Neuronal stem cell (in vitro differentiated cells): ENCODE measurements around the gene LRRIQ1.

Experiments
- DNase-seq: peaks from one replicate; pipeline ENCODE4 v3.0.0-alpha.2; 2013; ENCODE audit warnings: low spot score
- H2AFZ ChIP-seq: one replicate; pipeline ENCODE4 v1.6.1; 2013; ENCODE audit warnings: mild to moderate bottlenecking, low read length, inconsistent platforms
- H2AK5ac ChIP-seq: 2 replicates; pipeline ENCODE4 v1.6.1; 2013; ENCODE audit warnings: low read depth, mild to moderate bottlenecking, inconsistent platforms, low read length, moderate library complexity, mixed read lengths
- H2BK120ac ChIP-seq: 2 replicates; pipeline ENCODE4 v1.6.1; 2013; ENCODE audit warnings: low read depth, mild to moderate bottlenecking, inconsistent platforms, low read length, moderate library complexity, mixed read lengths
- H2BK12ac ChIP-seq: one replicate; pipeline ENCODE4 v1.6.1; 2013; ENCODE audit warnings: low read length, inconsistent platforms
- H2BK15ac ChIP-seq: 2 replicates; pipeline ENCODE4 v1.6.1; 2013; ENCODE audit warnings: mild to moderate bottlenecking, low read length, inconsistent platforms, mixed read lengths
- H2BK5ac ChIP-seq: one replicate; pipeline ENCODE4 v1.6.1; 2013; ENCODE audit warnings: inconsistent platforms, mild to moderate bottlenecking, low read length, moderate library complexity
- H3K14ac ChIP-seq: one replicate; pipeline ENCODE4 v1.6.1; 2013; ENCODE audit warnings: low read length, inconsistent platforms
- H3K18ac ChIP-seq: 2 replicates; pipeline ENCODE4 v1.6.1; 2013; ENCODE audit warnings: low read length, inconsistent platforms
- H3K23ac ChIP-seq: 2 replicates; pipeline ENCODE4 v1.6.1; 2013; ENCODE audit warnings: low read depth, mild to moderate bottlenecking, mixed read lengths, low read length, inconsistent platforms; ENCODE audit not compliant: poor library complexity
- H3K27ac ChIP-seq: replicated peaks from 3 replicates; pipeline ENCODE4 v1.5.1; 2013; ENCODE audit warnings: low read length, inconsistent platforms
- H3K27me3 ChIP-seq, 3 experiments: 2 replicates each; pipeline ENCODE4 v1.6.1; 2013; ENCODE audit warnings: low read length in 3 of 3, mild to moderate bottlenecking in 2 of 3, inconsistent platforms in 1 of 3, low read depth in 1 of 3, mixed read lengths in 1 of 3, moderate library complexity in 1 of 3; ENCODE audit not compliant: control insufficient read depth in 3 of 3, insufficient read depth in 3 of 3
- H3K36me3 ChIP-seq, 2 donors: replicated peaks in 1 of 2; 2 replicates each; pipeline ENCODE4 v1.6.1; 2013; ENCODE audit warnings: low read length in 2 of 2; ENCODE audit not compliant: control insufficient read depth in 2 of 2, insufficient read depth in 2 of 2
- H3K4ac ChIP-seq: 2 replicates; pipeline ENCODE4 v1.6.1; 2013; ENCODE audit warnings: inconsistent platforms, mild to moderate bottlenecking, low read length, moderate library complexity
- H3K4me1 ChIP-seq, 2 donors: 1 replicate in 1 of 2; 2 replicates in 1 of 2; pipeline ENCODE4 v1.6.1; 2013; ENCODE audit warnings: low read length in 2 of 2, low read depth in 1 of 2; ENCODE audit not compliant: control insufficient read depth in 2 of 2, insufficient read depth in 1 of 2
- H3K4me2 ChIP-seq: one replicate; pipeline ENCODE4 v1.6.1; 2013; ENCODE audit warnings: mild to moderate bottlenecking, low read length, inconsistent platforms; ENCODE audit not compliant: insufficient read depth, poor library complexity, severe bottlenecking
- H3K4me3 ChIP-seq, 2 donors: 2 replicates each; pipeline ENCODE4 v1.5.1; 2013; ENCODE audit warnings: low read length in 2 of 2, mild to moderate bottlenecking in 2 of 2, inconsistent platforms in 1 of 2, moderate library complexity in 1 of 2
- H3K79me1 ChIP-seq: one replicate; pipeline ENCODE4 v1.6.1; 2013; ENCODE audit warnings: low read depth, mild to moderate bottlenecking, inconsistent platforms, low read length, moderate library complexity
- H3K9ac ChIP-seq: one replicate; pipeline ENCODE4 v1.6.1; 2013; ENCODE audit warnings: mild to moderate bottlenecking, low read depth, low read length, inconsistent platforms; ENCODE audit not compliant: poor library complexity
- H3K9me3 ChIP-seq, 2 donors: replicated peaks in 1 of 2; 2 replicates each; pipeline versions ENCODE3 to v1.6.1; 2013; ENCODE audit warnings: low read length in 2 of 2, mild to moderate bottlenecking in 2 of 2, inconsistent platforms in 1 of 2, low read depth in 1 of 2, mixed read lengths in 1 of 2, moderate library complexity in 1 of 2; ENCODE audit not compliant: control insufficient read depth in 2 of 2, insufficient read depth in 1 of 2
- H4K8ac ChIP-seq: one replicate; pipeline ENCODE4 v1.6.1; 2013; ENCODE audit warnings: low read depth, mild to moderate bottlenecking, inconsistent platforms, low read length, moderate library complexity
- H4K91ac ChIP-seq: one replicate; pipeline ENCODE4 v1.6.1; 2013; ENCODE audit warnings: low read length, low read depth, mild to moderate bottlenecking, inconsistent platforms; ENCODE audit not compliant: poor library complexity
- WGBS, 2 donors: extraction: QIAGEN DNeasy Blood & Tissue Kit; methylation state at CpG; one replicate each; pipeline ENCODE4 v1.1.7; 2013; ENCODE audit warnings: missing lambda C conversion rate in 2 of 2, mixed read lengths in 1 of 2; ENCODE audit not compliant: insufficient read length in 2 of 2, insufficient replicate concordance in 1 of 2; ENCODE audit errors: extremely low coverage in 2 of 2; 5-methylcytosine and 5-hydroxymethylcytosine counted together

LRRIQ1 gene

DNA sequence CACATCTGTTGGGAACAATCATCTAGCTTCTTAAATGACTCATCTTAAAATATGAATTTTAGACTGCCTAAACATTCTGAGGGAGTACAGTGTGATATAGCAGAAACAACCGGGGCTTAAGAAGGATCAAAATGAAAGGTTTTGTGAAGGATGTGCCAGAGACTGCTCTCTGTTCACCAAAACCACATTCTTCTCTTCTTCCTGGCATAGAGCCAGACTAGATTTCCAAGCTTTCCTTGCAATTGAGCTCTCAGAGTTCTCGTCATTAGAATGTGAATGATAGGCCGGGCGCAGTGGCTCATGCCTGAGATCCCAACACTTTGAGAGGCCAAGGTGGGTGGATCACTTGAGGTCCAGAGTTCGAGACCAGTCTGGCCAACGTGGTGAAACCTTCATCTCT, 94.5 kb downstream of the LRRIQ1 start:
- Histone ChIP-seq H3K79me1 (no peaks in the 10 kb centered on the region), H3K36me3 (no peaks in the 10 kb centered on the region)

DNA sequence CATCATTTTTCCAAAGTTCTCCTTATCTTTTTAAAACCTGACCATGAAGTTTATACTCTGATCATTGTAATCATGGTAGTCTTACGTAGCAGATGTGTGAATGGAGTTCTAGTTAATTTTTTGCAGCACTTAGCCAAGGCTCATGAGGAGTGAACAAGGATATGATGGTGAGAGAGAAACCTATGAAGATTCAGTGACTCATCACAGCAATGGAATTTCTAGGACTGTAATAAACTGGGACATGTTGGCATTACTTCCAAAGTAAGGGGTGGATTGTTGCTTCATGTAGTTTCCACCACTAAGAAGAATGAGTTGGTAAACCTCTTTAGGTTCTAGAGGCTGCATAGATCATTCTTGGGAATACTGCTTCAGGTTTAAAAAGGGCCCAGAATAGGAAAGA, 102.7 kb downstream of the LRRIQ1 start:
- no peak overlapping the region for H3K9ac ChIP-seq
- H3K4me3 ChIP-seq: no peak overlapping the region
- no peaks in the 10 kb centered on the region for H3K9me3 ChIP-seq
- no peak overlapping the region for H4K91ac ChIP-seq
- H3K14ac ChIP-seq: no peak overlapping the region
- H2AK5ac ChIP-seq: no peak overlapping the region
- H2AFZ ChIP-seq: no peak overlapping the region
- no peak overlapping the region for H2BK15ac ChIP-seq
- H3K27me3 ChIP-seq: no peaks in the 10 kb centered on the region
- H3K79me1 ChIP-seq: no peaks in the 10 kb centered on the region
- no peak overlapping the region for H3K27ac ChIP-seq
- H2BK12ac ChIP-seq: no peak overlapping the region
- no CpG with 5 or more reads among the region's 1 CpG for WGBS, 2 donors
- H3K18ac ChIP-seq: no peak overlapping the region
- no peak overlapping the region for H2BK120ac ChIP-seq
- DNase-seq: no peak
- H3K36me3 ChIP-seq: no peaks in the 10 kb centered on the region
- H3K4me2 ChIP-seq: no peak overlapping the region
- H2BK5ac ChIP-seq: no peak overlapping the region
- no peak overlapping the region for H4K8ac ChIP-seq
- H3K23ac ChIP-seq: no peak overlapping the region
- no peak overlapping the region for H3K4ac ChIP-seq
- no peaks in the 10 kb centered on the region for H3K4me1 ChIP-seq

More for the DNA sequence above, 94.5 kb downstream of the LRRIQ1 start:
- no peaks in the 10 kb centered on the region for H3K4me1 ChIP-seq
- H3K9ac ChIP-seq: no peak overlapping the region
- no peaks in the 10 kb centered on the region for H3K27me3 ChIP-seq
- H3K4me3 ChIP-seq: no peak overlapping the region
- H3K14ac ChIP-seq: no peak overlapping the region
- H3K18ac ChIP-seq: no peak overlapping the region
- H3K9me3 ChIP-seq: no peaks in the 10 kb centered on the region
- H3K4ac ChIP-seq: no peak overlapping the region
- no peak overlapping the region for H2AFZ ChIP-seq
- H3K23ac ChIP-seq: no peak overlapping the region
- no peak overlapping the region for H2BK120ac ChIP-seq
- no peak overlapping the region for H2BK5ac ChIP-seq
- no peak overlapping the region for H4K91ac ChIP-seq
- H3K4me2 ChIP-seq: no peak overlapping the region
- H4K8ac ChIP-seq: no peak overlapping the region
- WGBS, 2 donors: no CpG with 5 or more reads among the region's 6 CpGs
- no peak overlapping the region for H3K27ac ChIP-seq
- no peak overlapping the region for H2AK5ac ChIP-seq
- H2BK12ac ChIP-seq: no peak overlapping the region
- H2BK15ac ChIP-seq: no peak overlapping the region
- no peak for DNase-seq

DNA sequence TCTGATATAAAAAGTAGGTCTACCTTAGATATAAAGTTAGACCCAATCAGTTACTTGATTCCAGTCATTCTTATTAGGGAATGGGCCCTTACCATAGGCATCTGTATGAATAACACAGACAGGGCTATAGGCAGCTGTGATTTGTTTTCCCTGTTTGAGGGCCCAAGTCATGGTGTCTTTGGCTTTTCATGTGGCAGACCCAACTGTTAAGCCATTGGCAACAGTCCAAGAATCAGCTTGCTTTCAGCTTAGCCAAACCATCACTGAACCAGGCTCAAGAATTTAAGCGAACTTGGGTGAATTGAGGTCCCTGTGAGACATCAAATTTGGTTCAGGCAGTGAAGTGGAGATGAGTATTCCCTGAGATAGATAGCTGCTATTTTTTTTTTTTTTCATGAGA, 111.2 kb downstream of the LRRIQ1 start:
- no peak overlapping the region for H4K8ac ChIP-seq
- H3K4me2 ChIP-seq: no peak overlapping the region
- H3K9ac ChIP-seq: no peak overlapping the region
- H3K4ac ChIP-seq: no peak overlapping the region
- no peak overlapping the region for H2BK5ac ChIP-seq
- no peak overlapping the region for H3K23ac ChIP-seq
- no peak overlapping the region for H2AFZ ChIP-seq
- no peaks in the 10 kb centered on the region for H3K9me3 ChIP-seq
- no peaks in the 10 kb centered on the region for H3K79me1 ChIP-seq
- no peak overlapping the region for H3K18ac ChIP-seq
- H4K91ac ChIP-seq: no peak overlapping the region
- H3K4me1 ChIP-seq: no peaks in the 10 kb centered on the region
- H2BK12ac ChIP-seq: no peak overlapping the region
- H3K4me3 ChIP-seq: no peak overlapping the region
- H3K27me3 ChIP-seq: no peaks in the 10 kb centered on the region
- no CpG with 5 or more reads among the region's 1 CpG for WGBS, 2 donors
- no peaks in the 10 kb centered on the region for H3K36me3 ChIP-seq
- no peak overlapping the region for H2BK120ac ChIP-seq
- H3K27ac ChIP-seq: no peak overlapping the region
- no peak overlapping the region for H3K14ac ChIP-seq
- H2AK5ac ChIP-seq: no peak overlapping the region
- no peak for DNase-seq
- no peak overlapping the region for H2BK15ac ChIP-seq

DNA sequence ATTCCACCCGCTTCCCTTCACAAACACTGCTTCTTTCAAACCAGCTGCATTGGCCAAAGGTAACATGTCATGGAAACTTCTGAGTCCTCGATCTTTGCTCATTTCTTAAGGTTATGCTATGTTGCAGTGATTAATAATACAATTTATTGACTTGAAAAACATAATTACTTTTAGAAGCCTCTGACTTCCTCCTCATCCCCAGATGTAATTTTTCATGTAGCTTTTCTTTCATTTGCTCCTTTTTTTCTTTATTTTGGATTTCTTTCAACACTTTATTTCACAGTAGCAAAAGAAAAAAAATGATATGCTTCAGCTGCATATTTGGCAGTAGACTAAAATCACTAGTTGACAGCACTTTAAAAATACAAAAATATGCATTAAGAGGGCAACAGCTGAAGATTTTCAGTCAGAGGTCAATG, 116.2 kb downstream of the LRRIQ1 start:
- H2BK120ac ChIP-seq: no peak overlapping the region
- H3K4me1 ChIP-seq: no peaks in the 10 kb centered on the region
- H3K9ac ChIP-seq: no peak overlapping the region
- no peak overlapping the region for H3K18ac ChIP-seq
- no peak overlapping the region for H2BK12ac ChIP-seq
- DNase-seq: no peak
- H3K23ac ChIP-seq: no peak overlapping the region
- no peak overlapping the region for H2BK5ac ChIP-seq
- no peak overlapping the region for H2AK5ac ChIP-seq
- WGBS, 2 donors: no CpG with 5 or more reads among the region's 2 CpGs
- H3K36me3 ChIP-seq: no peaks in the 10 kb centered on the region
- no peak overlapping the region for H2AFZ ChIP-seq
- no peak overlapping the region for H3K27ac ChIP-seq
- H3K14ac ChIP-seq: no peak overlapping the region
- H4K91ac ChIP-seq: no peak overlapping the region
- no peak overlapping the region for H3K4me2 ChIP-seq
- no peaks in the 10 kb centered on the region for H3K9me3 ChIP-seq
- H2BK15ac ChIP-seq: no peak overlapping the region
- no peaks in the 10 kb centered on the region for H3K27me3 ChIP-seq
- H3K4me3 ChIP-seq: no peak overlapping the region
- H4K8ac ChIP-seq: no peak overlapping the region
- H3K4ac ChIP-seq: no peak overlapping the region
- H3K79me1 ChIP-seq: no peaks in the 10 kb centered on the region
